Nephron progenitor cell (in vitro differentiated cells): Measurements from ENCODE around the gene HEY2.

Source experiments
- DNase-seq: peaks from one replicate; pipeline ENCODE4 v3.0.0; 2021
- H3K27ac Mint-ChIP-seq: 2 replicates; pipeline ENCODE4 v1.8.0; 2021; ENCODE audit warnings: mild to moderate bottlenecking, moderate library complexity, mixed read lengths
- H3K27me3 Mint-ChIP-seq: 2 replicates; pipeline ENCODE4 v1.8.0; 2021; ENCODE audit warnings: mild to moderate bottlenecking, low read depth, mixed read lengths; ENCODE audit not compliant: poor library complexity
- H3K36me3 Mint-ChIP-seq: 2 replicates; pipeline ENCODE4 v1.8.0; 2021; ENCODE audit warnings: low read depth, mixed read lengths
- H3K4me1 Mint-ChIP-seq: 2 replicates; pipeline ENCODE4 v1.8.0; 2021; ENCODE audit warnings: mixed read lengths
- H3K4me3 Mint-ChIP-seq: 2 replicates; pipeline ENCODE4 v1.8.0; 2021; ENCODE audit warnings: mild to moderate bottlenecking, moderate library complexity, mixed read lengths
- H3K9me3 Mint-ChIP-seq: 2 replicates; pipeline ENCODE4 v1.8.0; 2021; ENCODE audit warnings: mild to moderate bottlenecking, moderate library complexity, mixed read lengths
- CTCF ChIP-seq: fragments of 200-600 bp; sonication (generic); IDR thresholded peaks from 2 replicates; pipeline ENCODE4 v1.5.0; 2021; ENCODE audit warnings: antibody characterized with exemption

Gene HEY2

GRCh38 chr6:125742024-125742423 is 7.4 kb upstream of the HEY2 start:
- no peaks in the 10 kb centered on the region for H3K36me3 Mint-ChIP-seq
- no peak for TF ChIP-seq CTCF
- no peak overlapping the region for H3K27ac Mint-ChIP-seq
- no peak overlapping the region for H3K4me3 Mint-ChIP-seq
- H3K9me3 Mint-ChIP-seq: no peaks in the 10 kb centered on the region
- DNase-seq: no peak
- no peaks in the 10 kb centered on the region for H3K27me3 Mint-ChIP-seq
- peaks cover 42% of the 10 kb centered on the region for H3K4me1 Mint-ChIP-seq

- TF ChIP-seq CTCF: no peak
These were observed 6.8 kb upstream of the HEY2 start for GRCh38 chr6:125742464-125743120.

GRCh38 chr6:125743604-125744003 is 5.8 kb upstream of the HEY2 start:
- DNase-seq: no peak
- Mint-ChIP-seq H3K27ac (no peak overlapping the region), H3K27me3 (no peaks in the 10 kb centered on the region), H3K36me3 (no peaks in the 10 kb centered on the region), H3K4me1 (peaks cover 47% of the 10 kb centered on the region), H3K4me3 (no peak overlapping the region), H3K9me3 (no peaks in the 10 kb centered on the region)
- no peak for TF ChIP-seq CTCF

More at GRCh38 chr6:125742464-125743120, 6.8 kb upstream of the HEY2 start:
- no peaks in the 10 kb centered on the region for H3K9me3 Mint-ChIP-seq
- H3K27ac Mint-ChIP-seq: no peak overlapping the region
- no peak overlapping the region for H3K4me3 Mint-ChIP-seq
- H3K4me1 Mint-ChIP-seq: peaks cover 47% of the 10 kb centered on the region
- no peak for DNase-seq
- H3K27me3 Mint-ChIP-seq: no peaks in the 10 kb centered on the region
- H3K36me3 Mint-ChIP-seq: no peaks in the 10 kb centered on the region

GRCh38 chr6:125745281-125746018 is 4.0 kb upstream of the HEY2 start:
- TF ChIP-seq CTCF: no peak
- peak overlapping the region; percentile 89 for H3K4me3 Mint-ChIP-seq
- peaks cover 56% of the 10 kb centered on the region for H3K4me1 Mint-ChIP-seq
- no peak for DNase-seq
- no peak overlapping the region for H3K27ac Mint-ChIP-seq
- no peaks in the 10 kb centered on the region for H3K9me3 Mint-ChIP-seq
- no peaks in the 10 kb centered on the region for H3K36me3 Mint-ChIP-seq
- H3K27me3 Mint-ChIP-seq: no peaks in the 10 kb centered on the region

GRCh38 chr6:125746019-125746414 is 3.4 kb upstream of the HEY2 start:
- Mint-ChIP-seq H3K36me3 (no peaks in the 10 kb centered on the region), H3K9me3 (no peaks in the 10 kb centered on the region), H3K4me1 (peaks cover 61% of the 10 kb centered on the region), H3K27me3 (no peaks in the 10 kb centered on the region), H3K4me3 (peak overlapping the region; percentile 89), H3K27ac (peak overlapping the region; percentile 91)
- TF ChIP-seq CTCF: no peak
- no peak for DNase-seq
